Right lobe of liver (tissue), 6 donors: ENCODE data around the gene GFER. TPM values are rescaled to one million over a fixed set of nuclear protein-coding genes. Genes with fewer than 3 reads are reported as not detected.
"Not testable (repeated sequence)": the region's sequence is repeated elsewhere in the genome, so short reads cannot be mapped to it uniquely, and the experiment has no call there.

Experiments
- ATAC-seq, 4 donors: fragments of 200-7000 bp; cut with Tn5 transposase; one replicate each; pipeline ENCODE4 v1.9.1; 2020; ENCODE audit warnings: mild to moderate bottlenecking in 4 of 4, moderate library complexity in 4 of 4
- DNase-seq, 3 donors: peaks; one replicate each; pipeline ENCODE4 v3.0.0-alpha.2; 2020
- H3K27ac ChIP-seq, 3 donors: fragments of 200-600 bp; one replicate each; pipeline ENCODE4 v1.8.0; 2022
- H3K27me3 ChIP-seq, 2 donors: fragments of 200-600 bp; one replicate each; pipeline ENCODE4 v1.8.0; 2022
- H3K36me3 ChIP-seq, 4 donors: fragments of 200-600 bp; sonication (generic) in 1 of 4; one replicate each; pipeline versions ENCODE4 v1.5.1 to v1.8.0; 2017 to 2022; ENCODE audit warnings: control low read depth in 1 of 4
- H3K4me1 ChIP-seq, 4 donors: fragments of 200-600 bp; sonication (generic) in 1 of 4; one replicate each; pipeline versions ENCODE4 v1.5.1 to v1.8.0; 2017 to 2022; ENCODE audit warnings: control low read depth in 1 of 4
- H3K4me3 ChIP-seq, 3 donors: fragments of 200-600 bp; one replicate each; pipeline ENCODE4 v1.8.0; 2022
- H3K9me3 ChIP-seq, 4 donors: fragments of 200-600 bp; sonication (generic) in 1 of 4; one replicate each; pipeline versions ENCODE4 v1.5.1 to v1.8.0; 2017 to 2022; ENCODE audit warnings: control low read depth in 1 of 4
- POLR2A ChIP-seq: fragments of 450-650 bp; IDR thresholded peaks from one replicate; pipeline ENCODE4 v1.6.1; 2017; ENCODE audit warnings: antibody characterized with exemption, mild to moderate bottlenecking
- WGBS: methylation state at CpG from one replicate; pipeline ENCODE4 v1.1.6; 2018; ENCODE audit warnings: low coverage, low lambda C conversion rate; ENCODE audit not compliant: insufficient coverage; ENCODE audit errors: missing lambda C conversion rate; 5-methylcytosine and 5-hydroxymethylcytosine counted together
- intact Hi-C, 2 donors: fragments of 100-400 bp; cut with DNase I; formaldehyde crosslinking; loops; one replicate each; pipeline versions ENCODE4 v1.11.2 to v1.14.1; 2022
- long read RNA-seq: library from polyadenylated mRNA; unstranded; transcript quantifications from one replicate; pipeline ENCODE4 v2.0.0, GENCODE V29; 2019
- total RNA-seq, 6 experiments: library from RNA; depleted of rRNA in 2 of 6; stranded (reverse); fragments of >200 nt in 2 of 6; fragmentation: NEBNext Ultra II Directional in 3 of 6; extraction: Animal tissue kit (Norgen Biotek cat#: 25700) in 3 of 6; gene quantifications; one replicate each; pipeline versions ENCODE4 v1.1.0 to v1.2.4, GENCODE V29; 2016 to 2023
- TF ChIP-seq, protein P1 (sequence below), 4 donors: fragments of 200-600 bp in 3 of 4; fragments of 450-650 bp in 1 of 4; IDR thresholded peaks; one replicate each; pipeline versions ENCODE4 v1.5.1 to v1.8.0; 2016 to 2022; ENCODE audit warnings: antibody characterized with exemption in 4 of 4, mild to moderate bottlenecking in 2 of 4
- donor health status: DM: no; HTN: yes; CAD: no.
- donor health status: DM: no; HTN: no; CAD: no.
- donor health status: DM: no; HTN: no; CAD: no.
- donor health status: DM: no; HTN: yes; CAD: no.
- donor health status: DM: no; HTN: yes; CAD: no.

Gene GFER
- total RNA-seq, result 10 to 100 TPM; 16.1 to 18.6 (median 18.0) TPM
- long read RNA-seq, partial matches to known transcripts, result 0 of 2 reads
- long read RNA-seq, other reads (novel, unspliced or antisense), result 0 of 2 reads

- peak within 1 kb of the TSS; percentile 75 to 98 (median 91) for H3K4me3 ChIP-seq
- H3K36me3 ChIP-seq, result peaks cover 0 to 13% (median 0%) of the 10 kb centered on the region in 4 donors
- no peaks in the 10 kb centered on the region for H3K27me3 ChIP-seq
- ATAC-seq (peak; percentile 87 to 96 (median 92)), DNase-seq (peak; percentile 94 to 97 (median 96))
- H3K27ac ChIP-seq, result peak within 1 kb of the TSS; percentile 72 to 79 (median 78)
- intact Hi-C loops, result no loop called here
- H3K4me1 ChIP-seq, result peaks cover 0 to 18% (median 8%) of the 10 kb centered on the region in 4 donors
- peak; percentile 78 for TF ChIP-seq POLR2A
- TF ChIP-seq, protein P1, sequence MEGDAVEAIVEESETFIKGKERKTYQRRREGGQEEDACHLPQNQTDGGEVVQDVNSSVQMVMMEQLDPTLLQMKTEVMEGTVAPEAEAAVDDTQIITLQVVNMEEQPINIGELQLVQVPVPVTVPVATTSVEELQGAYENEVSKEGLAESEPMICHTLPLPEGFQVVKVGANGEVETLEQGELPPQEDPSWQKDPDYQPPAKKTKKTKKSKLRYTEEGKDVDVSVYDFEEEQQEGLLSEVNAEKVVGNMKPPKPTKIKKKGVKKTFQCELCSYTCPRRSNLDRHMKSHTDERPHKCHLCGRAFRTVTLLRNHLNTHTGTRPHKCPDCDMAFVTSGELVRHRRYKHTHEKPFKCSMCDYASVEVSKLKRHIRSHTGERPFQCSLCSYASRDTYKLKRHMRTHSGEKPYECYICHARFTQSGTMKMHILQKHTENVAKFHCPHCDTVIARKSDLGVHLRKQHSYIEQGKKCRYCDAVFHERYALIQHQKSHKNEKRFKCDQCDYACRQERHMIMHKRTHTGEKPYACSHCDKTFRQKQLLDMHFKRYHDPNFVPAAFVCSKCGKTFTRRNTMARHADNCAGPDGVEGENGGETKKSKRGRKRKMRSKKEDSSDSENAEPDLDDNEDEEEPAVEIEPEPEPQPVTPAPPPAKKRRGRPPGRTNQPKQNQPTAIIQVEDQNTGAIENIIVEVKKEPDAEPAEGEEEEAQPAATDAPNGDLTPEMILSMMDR (IDR thresholded peaks at IDR 0.05), result peak; percentile 12 to 69 (median 50)
- no peaks in the 10 kb centered on the region for H3K9me3 ChIP-seq
- WGBS, result no CpG with 5 or more reads among the region's 109 CpGs
Measured at GRCh38 chr16:1983544-1984346, at the start of gene GFER. TSS of gene GFER (plus strand) at chr16:1984193. CDS start at chr16:1984219, 26 bp downstream.

GRCh38 chr16:1936945-1937479 is 47.0 kb upstream of the GFER start:
- H3K9me3 ChIP-seq, result no peaks in the 10 kb centered on the region
- peak in 1 of 3 donors; percentile 49 for DNase-seq
- peak; percentile 2 for TF ChIP-seq POLR2A
- TF ChIP-seq, protein P1 (IDR thresholded peaks at IDR 0.05), result no peak
- H3K27ac ChIP-seq, result no peak overlapping the region
- ATAC-seq, result no peak
- intact Hi-C loops, result no loop called here
- H3K36me3 ChIP-seq, result peaks cover 0 to 41% (median 17%) of the 10 kb centered on the region in 4 donors
- H3K4me1 ChIP-seq, result peaks cover 0 to 56% (median 16%) of the 10 kb centered on the region in 4 donors
- no peaks in the 10 kb centered on the region for H3K27me3 ChIP-seq
- WGBS, result 92% methylated on average over 9 of the region's 11 CpGs
- no peak overlapping the region for H3K4me3 ChIP-seq

- Histone ChIP-seq H3K27ac (peak overlapping the region; percentile 13 to 85 (median 13)), H3K9me3 (no peaks in the 10 kb centered on the region), H3K4me1 (peaks cover 0 to 46% (median 16%) of the 10 kb centered on the region in 4 donors), H3K27me3 (no peaks in the 10 kb centered on the region), H3K4me3 (no peak overlapping the region), H3K36me3 (peaks cover 0 to 41% (median 17%) of the 10 kb centered on the region in 4 donors)
- ATAC-seq, result peak in 3 of 4 donors; percentile 9 to 21 (median 18)
- peak; percentile 73 to 87 (median 87) for DNase-seq
- 37% methylated on average over 7 of the region's 10 CpGs for WGBS
- TF ChIP-seq, protein P1 (IDR thresholded peaks at IDR 0.05), result no peak
- TF ChIP-seq POLR2A, result peak; percentile 56
- intact Hi-C loops, result no loop called here
Measured at GRCh38 chr16:1938316-1938715, 45.7 kb upstream of the GFER start.

DNA sequence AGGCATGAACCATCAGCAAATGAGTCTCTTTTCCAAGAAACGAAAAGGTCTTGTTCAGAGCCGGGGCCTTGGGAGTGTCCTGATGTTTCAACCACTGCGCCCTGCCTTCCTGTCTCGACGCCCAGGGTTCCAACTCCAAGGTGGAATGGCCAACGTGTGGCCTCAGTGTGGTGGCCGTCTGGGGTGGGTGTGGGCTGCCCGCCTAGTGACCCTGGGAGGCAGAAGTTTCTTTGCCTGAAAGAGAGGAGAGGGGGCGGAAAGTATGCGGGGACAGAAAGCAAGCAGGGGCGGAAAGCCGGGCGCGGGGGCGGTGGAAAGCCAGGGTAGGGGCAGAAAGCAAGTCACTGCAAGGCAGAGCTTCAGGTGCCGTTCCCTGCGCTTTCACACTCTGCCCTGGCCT is 45.1 kb upstream of the GFER start:
- intact Hi-C loops, result no loop called here
- H3K27ac ChIP-seq, result peak overlapping the region; percentile 13 to 85 (median 13)
- no peaks in the 10 kb centered on the region for H3K9me3 ChIP-seq
- H3K27me3 ChIP-seq, result no peaks in the 10 kb centered on the region
- 25% methylated on average over 6 of the region's 17 CpGs for WGBS
- peaks cover 0 to 47% (median 16%) of the 10 kb centered on the region in 4 donors for H3K4me1 ChIP-seq
- no peak overlapping the region for H3K4me3 ChIP-seq
- no peak for ATAC-seq
- H3K36me3 ChIP-seq, result peaks cover 0 to 41% (median 17%) of the 10 kb centered on the region in 4 donors
- no peak for TF ChIP-seq POLR2A
- TF ChIP-seq, protein P1 (IDR thresholded peaks at IDR 0.05), result no peak
- DNase-seq, result peak in 1 of 3 donors; percentile 51

DNA sequence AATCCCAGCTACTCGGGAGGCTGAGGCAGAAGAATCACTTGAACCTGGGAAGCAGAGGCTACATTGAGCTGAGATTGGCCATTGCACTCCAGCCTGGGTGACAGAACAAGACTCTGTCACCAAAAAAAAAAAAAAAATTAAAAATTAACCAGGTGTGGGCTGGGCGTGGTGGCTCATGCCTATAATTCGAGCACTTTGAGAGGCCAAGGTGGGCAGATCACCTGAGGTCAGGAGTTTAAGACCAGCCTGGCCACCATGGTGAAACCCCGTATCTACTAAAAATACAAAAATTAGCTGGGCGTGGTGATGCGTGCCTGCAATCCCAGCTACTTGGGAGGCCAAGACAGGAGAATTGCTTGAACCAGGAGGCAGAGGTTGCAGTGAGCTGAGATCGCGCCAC is 44.2 kb upstream of the GFER start:
- ATAC-seq, H3K9me3 ChIP-seq, H3K27me3 ChIP-seq, intact Hi-C loops: not testable (repeated sequence)
- Histone ChIP-seq H3K36me3 (peaks cover 0 to 41% (median 17%) of the 10 kb centered on the region in 4 donors), H3K27ac (peak overlapping the region in 1 of 3 donors; percentile 85), H3K4me1 (peaks cover 0 to 48% (median 16%) of the 10 kb centered on the region in 4 donors), H3K4me3 (peak overlapping the region in 2 of 3 donors; percentile 75 to 83)
- DNase-seq, result peak in 1 of 3 donors; percentile 45
- WGBS, result 39% methylated on average over 8 of the region's 8 CpGs
